MCF 10A (cell line): Measurements from ENCODE around the gene NIPBL. TPM values are rescaled to one million over a fixed set of nuclear protein-coding genes. Genes with fewer than 3 reads are reported as not detected.

Experiments
- BruUV-seq: library from RNA; stranded (reverse); fragments of 400-500 nt; replicated peaks from 2 replicates; lab custom pipeline; 2021; lab: Mats Ljungman, UMichigan
- CTCF ChIA-PET: fragments of 300-600 bp; sonication (Branson Sonifier 250); formaldehyde crosslinking; extraction: SDS; loops from one replicate; lab custom pipeline; 2021; ENCODE audit warnings: antibody characterized with exemption, inconsistent platforms; lab: Yijun Ruan, JAX
- POLR2A ChIA-PET: fragments of 300-600, 350-650 bp; sonication (Branson Sonifier 250); formaldehyde crosslinking; extraction: SDS; loops from one replicate; lab custom pipeline; 2020; ENCODE audit warnings: antibody characterized with exemption, inconsistent platforms; lab: Yijun Ruan, JAX
- DNase-seq: peaks from one replicate; pipeline ENCODE4 v3.0.0-alpha.2; 2018; ENCODE audit not compliant: unreplicated experiment
- H3K27ac Mint-ChIP-seq: one replicate; pipeline ENCODE4 v1.8.0; 2022; ENCODE audit warnings: mild to moderate bottlenecking, low read depth, mixed read lengths; ENCODE audit not compliant: unreplicated experiment
- H3K27me3 Mint-ChIP-seq: one replicate; pipeline ENCODE4 v1.8.0; 2022; ENCODE audit warnings: mixed read lengths; ENCODE audit not compliant: insufficient read depth, unreplicated experiment
- H3K36me3 Mint-ChIP-seq: one replicate; pipeline ENCODE4 v1.8.0; 2022; ENCODE audit warnings: mild to moderate bottlenecking, moderate library complexity, mixed read lengths; ENCODE audit not compliant: insufficient read depth, unreplicated experiment
- H3K4me1 Mint-ChIP-seq: one replicate; pipeline ENCODE4 v1.8.0; 2022; ENCODE audit warnings: mixed read lengths; ENCODE audit not compliant: insufficient read depth, unreplicated experiment
- H3K4me3 Mint-ChIP-seq: one replicate; pipeline ENCODE4 v1.8.0; 2022; ENCODE audit warnings: mild to moderate bottlenecking, moderate library complexity, mixed read lengths; ENCODE audit not compliant: unreplicated experiment
- H3K9me3 Mint-ChIP-seq: one replicate; pipeline ENCODE4 v1.8.0; 2022; ENCODE audit warnings: mixed read lengths; ENCODE audit not compliant: unreplicated experiment
- intact Hi-C: fragments of 100-400 bp; cut with micrococcal nuclease; formaldehyde crosslinking; loops from 2 replicates; pipeline ENCODE4 v1.14.1; 2022
- total RNA-seq: library from RNA; stranded (reverse); gene quantifications from 2 replicates; pipeline ENCODE4 v1.2.3, GENCODE V29; 2022
- TF ChIP-seq, protein P1 (sequence below): fragments of 200-600 bp; IDR thresholded peaks from one replicate; pipeline ENCODE4 v1.8.0; 2022; ENCODE audit warnings: antibody characterized with exemption, mild to moderate bottlenecking; ENCODE audit not compliant: unreplicated experiment

NIPBL gene
- total RNA-seq, 1 experiment from 2014 or later: 46.2 TPM

DNA sequence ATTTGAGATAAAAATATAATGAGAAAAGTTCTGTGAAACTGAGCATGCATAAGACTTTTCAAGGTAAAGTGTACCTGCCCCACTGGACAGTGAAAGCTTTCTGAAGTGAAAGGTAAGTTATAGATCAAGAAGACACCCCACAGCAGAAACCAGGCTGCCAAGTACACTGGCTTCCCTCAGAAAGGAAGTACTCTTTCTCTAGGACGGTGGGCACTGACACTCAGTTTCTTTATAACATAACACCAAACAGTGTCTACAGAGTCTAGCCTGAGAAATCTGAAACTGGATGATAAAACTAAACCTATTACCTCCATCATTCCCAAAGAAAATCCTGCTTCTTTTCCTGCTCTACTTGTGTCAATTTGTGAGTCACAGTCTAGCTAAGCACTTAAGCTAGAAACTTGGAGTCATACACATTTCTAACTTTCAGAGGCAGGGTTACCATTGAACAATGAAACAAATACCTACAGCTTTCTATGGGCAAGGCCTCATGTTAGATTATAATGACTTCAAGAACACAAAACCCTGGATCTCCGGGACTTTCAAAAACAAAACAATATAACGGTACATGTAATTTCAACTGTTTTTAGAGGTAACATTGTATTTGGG, 235.9 kb downstream of the NIPBL start:
- no peak for DNase-seq
- no peaks in the 10 kb centered on the region for H3K9me3 Mint-ChIP-seq
- H3K27ac Mint-ChIP-seq: no peak overlapping the region
- ChIA-PET POLR2A (no interaction called here), CTCF (interaction anchor here (0.6 to 0.8 kb wide), 2 partner anchors 66 to 85 kb away, joined by 3 to 4 read pairs; no protein-coding TSS in a partner anchor)
- intact Hi-C loops: no loop called here
- H3K27me3 Mint-ChIP-seq: no peaks in the 10 kb centered on the region
- TF ChIP-seq, protein P1, sequence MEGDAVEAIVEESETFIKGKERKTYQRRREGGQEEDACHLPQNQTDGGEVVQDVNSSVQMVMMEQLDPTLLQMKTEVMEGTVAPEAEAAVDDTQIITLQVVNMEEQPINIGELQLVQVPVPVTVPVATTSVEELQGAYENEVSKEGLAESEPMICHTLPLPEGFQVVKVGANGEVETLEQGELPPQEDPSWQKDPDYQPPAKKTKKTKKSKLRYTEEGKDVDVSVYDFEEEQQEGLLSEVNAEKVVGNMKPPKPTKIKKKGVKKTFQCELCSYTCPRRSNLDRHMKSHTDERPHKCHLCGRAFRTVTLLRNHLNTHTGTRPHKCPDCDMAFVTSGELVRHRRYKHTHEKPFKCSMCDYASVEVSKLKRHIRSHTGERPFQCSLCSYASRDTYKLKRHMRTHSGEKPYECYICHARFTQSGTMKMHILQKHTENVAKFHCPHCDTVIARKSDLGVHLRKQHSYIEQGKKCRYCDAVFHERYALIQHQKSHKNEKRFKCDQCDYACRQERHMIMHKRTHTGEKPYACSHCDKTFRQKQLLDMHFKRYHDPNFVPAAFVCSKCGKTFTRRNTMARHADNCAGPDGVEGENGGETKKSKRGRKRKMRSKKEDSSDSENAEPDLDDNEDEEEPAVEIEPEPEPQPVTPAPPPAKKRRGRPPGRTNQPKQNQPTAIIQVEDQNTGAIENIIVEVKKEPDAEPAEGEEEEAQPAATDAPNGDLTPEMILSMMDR: no peak
- H3K4me3 Mint-ChIP-seq: no peak overlapping the region
- BruUV-seq: no TSS peak
- no peaks in the 10 kb centered on the region for H3K4me1 Mint-ChIP-seq
- H3K36me3 Mint-ChIP-seq: peaks cover 56% of the 10 kb centered on the region
